Mucosa of stomach (tissue), 1 donor: ENCODE measurements around the gene OTUD1.

Experiments used
- H3K27me3 ChIP-seq: one replicate; pipeline ENCODE4 v1.7.0; 2013; ENCODE audit warnings: mild to moderate bottlenecking, low read length; ENCODE audit not compliant: control insufficient read depth, insufficient read depth
- H3K36me3 ChIP-seq: one replicate; pipeline ENCODE4 v1.7.0; 2013; ENCODE audit warnings: low read length; ENCODE audit not compliant: control insufficient read depth, insufficient read depth
- H3K4me1 ChIP-seq: one replicate; pipeline ENCODE4 v1.7.0; 2013; ENCODE audit warnings: mild to moderate bottlenecking, low read length; ENCODE audit not compliant: control insufficient read depth, insufficient read depth
- H3K4me3 ChIP-seq: one replicate; pipeline ENCODE4 v1.7.0; 2013; ENCODE audit warnings: low read length
- H3K9ac ChIP-seq: one replicate; pipeline ENCODE4 v1.7.0; 2013; ENCODE audit warnings: mild to moderate bottlenecking, low read length, moderate library complexity
- H3K9me3 ChIP-seq: one replicate; pipeline ENCODE4 v1.7.0; 2013; ENCODE audit warnings: mild to moderate bottlenecking, low read length, moderate library complexity; ENCODE audit not compliant: control insufficient read depth
- donor health status: Pancreatic carcinoma.

OTUD1 gene

GRCh38 chr10:23448802-23449570 lies 10.1 kb downstream of the OTUD1 start:
- Histone ChIP-seq H3K9me3 (no peaks in the 10 kb centered on the region), H3K36me3 (peaks cover 3% of the 10 kb centered on the region), H3K4me3 (no peak overlapping the region), H3K9ac (no peak overlapping the region), H3K27me3 (no peaks in the 10 kb centered on the region), H3K4me1 (peaks cover 6% of the 10 kb centered on the region)

GRCh38 chr10:23452033-23452655 lies 13.3 kb downstream of the OTUD1 start:
- Histone ChIP-seq H3K9ac (no peak overlapping the region), H3K27me3 (no peaks in the 10 kb centered on the region), H3K4me3 (no peak overlapping the region), H3K4me1 (no peaks in the 10 kb centered on the region), H3K9me3 (no peaks in the 10 kb centered on the region), H3K36me3 (no peaks in the 10 kb centered on the region)

GRCh38 chr10:23453465-23453864 lies 14.6 kb downstream of the OTUD1 start:
- Histone ChIP-seq H3K9me3 (no peaks in the 10 kb centered on the region), H3K27me3 (no peaks in the 10 kb centered on the region), H3K4me1 (no peaks in the 10 kb centered on the region), H3K4me3 (no peak overlapping the region), H3K36me3 (no peaks in the 10 kb centered on the region), H3K9ac (no peak overlapping the region)

GRCh38 chr10:23457632-23458417 lies 18.9 kb downstream of the OTUD1 start:
- no peak overlapping the region for H3K9ac ChIP-seq
- no peaks in the 10 kb centered on the region for H3K27me3 ChIP-seq
- H3K4me3 ChIP-seq: no peak overlapping the region
- H3K36me3 ChIP-seq: no peaks in the 10 kb centered on the region
- no peaks in the 10 kb centered on the region for H3K9me3 ChIP-seq
- no peaks in the 10 kb centered on the region for H3K4me1 ChIP-seq

- H3K27me3 ChIP-seq: no peaks in the 10 kb centered on the region
- no peak overlapping the region for H3K4me3 ChIP-seq
- no peak overlapping the region for H3K9ac ChIP-seq
- H3K4me1 ChIP-seq: no peaks in the 10 kb centered on the region
- no peaks in the 10 kb centered on the region for H3K36me3 ChIP-seq
- H3K9me3 ChIP-seq: no peaks in the 10 kb centered on the region
Observed at GRCh38 chr10:23459308-23459939, 20.5 kb downstream of the OTUD1 start.

GRCh38 chr10:23461557-23461956 lies 22.7 kb downstream of the OTUD1 start:
- Histone ChIP-seq H3K9ac (no peak overlapping the region), H3K4me1 (no peaks in the 10 kb centered on the region), H3K9me3 (no peaks in the 10 kb centered on the region), H3K4me3 (no peak overlapping the region), H3K27me3 (no peaks in the 10 kb centered on the region), H3K36me3 (no peaks in the 10 kb centered on the region)

- Histone ChIP-seq H3K9ac (no peak overlapping the region), H3K27me3 (no peaks in the 10 kb centered on the region), H3K4me3 (no peak overlapping the region), H3K4me1 (no peaks in the 10 kb centered on the region), H3K36me3 (no peaks in the 10 kb centered on the region), H3K9me3 (no peaks in the 10 kb centered on the region)
Observed at GRCh38 chr10:23467012-23467411, 28.1 kb downstream of the OTUD1 start.

GRCh38 chr10:23467548-23467947 lies 28.7 kb downstream of the OTUD1 start:
- Histone ChIP-seq H3K27me3 (no peaks in the 10 kb centered on the region), H3K4me3 (no peak overlapping the region), H3K36me3 (no peaks in the 10 kb centered on the region), H3K4me1 (no peaks in the 10 kb centered on the region), H3K9me3 (no peaks in the 10 kb centered on the region), H3K9ac (no peak overlapping the region)

- Histone ChIP-seq H3K36me3 (no peaks in the 10 kb centered on the region), H3K9ac (no peak overlapping the region), H3K9me3 (no peaks in the 10 kb centered on the region), H3K4me1 (no peaks in the 10 kb centered on the region), H3K27me3 (no peaks in the 10 kb centered on the region), H3K4me3 (no peak overlapping the region)
Observed at GRCh38 chr10:23469596-23470237, 30.8 kb downstream of the OTUD1 start.

- Histone ChIP-seq H3K27me3 (no peaks in the 10 kb centered on the region), H3K9me3 (no peaks in the 10 kb centered on the region), H3K4me3 (no peak overlapping the region), H3K4me1 (no peaks in the 10 kb centered on the region), H3K9ac (no peak overlapping the region), H3K36me3 (no peaks in the 10 kb centered on the region)
Observed at GRCh38 chr10:23472181-23472580, 33.3 kb downstream of the OTUD1 start.

- H3K4me1 ChIP-seq: no peaks in the 10 kb centered on the region
- no peaks in the 10 kb centered on the region for H3K9me3 ChIP-seq
- no peaks in the 10 kb centered on the region for H3K36me3 ChIP-seq
- no peaks in the 10 kb centered on the region for H3K27me3 ChIP-seq
- no peak overlapping the region for H3K9ac ChIP-seq
- H3K4me3 ChIP-seq: no peak overlapping the region
Observed at GRCh38 chr10:23474081-23474480, 35.2 kb downstream of the OTUD1 start.
